DMS79 (cell line): ENCODE measurements around the gene TBX10.
"Not testable (repeated sequence)": the region's sequence is repeated elsewhere in the genome, so short reads cannot be mapped to it uniquely, and the experiment has no call there.

Experiments used
- DNase-seq: peaks from one replicate; lab custom pipeline; 2025; lab: John Stamatoyannopoulos, UW

The TBX10 gene

DNA sequence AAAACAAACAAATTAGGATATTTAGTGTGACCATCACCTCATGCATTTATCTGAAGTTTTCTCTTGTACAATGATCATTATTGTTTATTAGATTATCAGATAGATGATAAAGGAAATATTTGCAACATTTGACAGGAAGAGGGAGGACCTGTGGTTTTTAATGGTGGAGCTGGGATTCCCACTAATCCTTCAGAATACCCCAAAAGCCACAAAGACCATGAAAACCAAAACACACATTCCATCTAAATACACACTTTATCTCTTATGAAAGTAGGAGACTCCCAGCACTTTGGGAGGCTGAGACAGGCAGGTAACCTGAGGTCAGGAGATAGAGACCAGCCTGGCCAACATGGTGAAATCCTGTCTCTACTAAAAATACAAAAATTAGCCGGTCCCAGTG, 40.4 kb downstream of the TBX10 start:
- no peak for DNase-seq

DNA sequence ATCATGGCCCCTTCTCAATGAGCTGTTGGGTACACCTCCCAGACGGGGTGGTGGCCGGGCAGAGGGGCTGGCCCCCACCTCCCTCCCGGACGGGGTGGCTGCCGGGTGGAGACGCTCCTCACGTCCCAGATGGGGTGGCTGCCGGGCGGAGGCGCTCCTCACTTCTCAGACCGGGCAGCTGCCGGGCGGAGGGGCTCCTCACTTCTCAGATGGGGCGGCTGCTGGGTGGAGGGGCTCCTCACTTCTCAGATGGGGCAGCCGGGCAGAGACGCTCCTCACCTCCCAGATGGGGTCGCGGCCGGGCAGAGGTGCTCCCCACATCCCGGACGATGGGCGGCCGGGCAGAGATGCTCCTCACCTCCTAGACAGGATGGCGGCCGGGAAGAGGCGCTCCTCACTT, 41.6 kb downstream of the TBX10 start:
- not testable (repeated sequence) for DNase-seq

DNA sequence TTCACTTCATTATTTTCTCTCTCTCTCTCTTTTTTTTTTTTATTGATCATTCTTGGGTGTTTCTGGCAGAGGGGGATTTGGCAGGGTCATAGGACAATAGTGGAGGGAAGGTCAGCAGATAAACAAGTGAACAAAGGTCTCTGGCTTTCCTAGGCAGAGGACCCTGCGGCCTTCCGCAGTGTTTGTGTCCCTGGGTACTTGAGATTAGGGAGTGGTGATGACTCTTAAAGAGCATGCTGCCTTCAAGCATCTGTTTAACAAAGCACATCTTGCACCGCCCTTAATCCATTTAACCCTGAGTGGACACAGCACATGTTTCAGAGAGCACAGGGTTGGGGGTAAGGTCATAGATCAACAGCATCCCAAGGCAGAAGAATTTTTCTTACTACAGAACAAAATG, 42.1 kb downstream of the TBX10 start:
- DNase-seq: not testable (repeated sequence)

DNA sequence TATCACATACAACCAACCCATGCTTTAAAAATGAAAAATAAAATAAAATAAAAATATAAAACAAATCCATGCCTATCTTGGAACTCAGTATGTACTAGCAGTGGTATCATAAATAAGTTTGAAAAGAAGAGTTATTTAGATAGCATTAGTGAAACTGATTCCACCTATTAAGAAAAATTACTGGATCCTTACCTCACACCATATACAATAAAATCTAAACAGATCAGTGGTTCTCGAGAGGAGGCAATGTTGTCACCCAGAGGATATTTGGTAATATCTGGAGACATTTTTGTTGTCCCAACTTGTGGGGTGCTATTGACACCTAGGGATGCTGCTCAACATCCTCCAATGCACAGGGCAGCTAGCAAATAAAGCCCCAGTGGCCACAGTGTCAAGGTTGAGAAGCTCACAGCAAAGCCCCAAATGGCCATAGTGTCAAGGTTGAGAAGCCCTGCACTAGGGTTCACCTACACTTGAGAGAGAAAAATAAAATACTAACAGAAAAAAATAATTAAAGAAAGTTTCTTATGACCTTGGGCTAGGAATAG, 42.7 kb downstream of the TBX10 start:
- no peak for DNase-seq

DNA sequence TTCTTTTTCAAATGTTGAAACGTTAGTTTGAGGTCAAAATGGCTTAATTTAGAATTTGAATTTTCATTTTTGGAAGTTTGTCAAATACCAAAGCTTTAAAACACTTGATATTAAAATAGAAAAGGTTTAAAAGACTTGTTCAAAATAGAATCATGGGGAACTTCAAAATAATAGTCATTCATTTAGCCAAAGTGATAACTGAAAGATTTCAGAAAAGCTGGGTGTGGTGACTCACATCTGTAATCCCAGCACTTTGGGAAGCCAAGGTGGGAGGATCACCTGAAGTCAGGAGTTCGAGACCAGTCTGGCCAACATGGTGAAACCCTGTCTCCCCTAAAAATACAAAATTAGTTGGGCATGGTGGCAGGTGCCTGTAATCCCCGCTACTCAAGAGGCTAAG, 45.1 kb downstream of the TBX10 start:
- DNase-seq: no peak

DNA sequence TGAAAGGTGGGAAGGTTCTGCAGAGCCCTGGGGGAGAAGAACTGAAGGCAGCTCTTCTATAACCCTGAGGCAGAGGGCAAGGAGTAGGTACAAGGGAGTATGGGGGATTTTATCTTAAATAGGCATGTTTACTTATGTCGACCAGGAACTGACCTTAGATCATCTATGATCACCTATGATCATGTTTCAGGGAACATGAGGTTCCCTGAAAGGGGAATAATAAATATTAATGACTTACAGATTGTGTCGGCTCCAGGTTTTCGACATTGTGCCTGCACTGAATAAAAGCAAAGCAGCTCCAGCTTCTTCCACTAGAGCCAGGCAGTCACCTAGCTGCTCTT, 46.0 kb downstream of the TBX10 start:
- no peak for DNase-seq

DNA sequence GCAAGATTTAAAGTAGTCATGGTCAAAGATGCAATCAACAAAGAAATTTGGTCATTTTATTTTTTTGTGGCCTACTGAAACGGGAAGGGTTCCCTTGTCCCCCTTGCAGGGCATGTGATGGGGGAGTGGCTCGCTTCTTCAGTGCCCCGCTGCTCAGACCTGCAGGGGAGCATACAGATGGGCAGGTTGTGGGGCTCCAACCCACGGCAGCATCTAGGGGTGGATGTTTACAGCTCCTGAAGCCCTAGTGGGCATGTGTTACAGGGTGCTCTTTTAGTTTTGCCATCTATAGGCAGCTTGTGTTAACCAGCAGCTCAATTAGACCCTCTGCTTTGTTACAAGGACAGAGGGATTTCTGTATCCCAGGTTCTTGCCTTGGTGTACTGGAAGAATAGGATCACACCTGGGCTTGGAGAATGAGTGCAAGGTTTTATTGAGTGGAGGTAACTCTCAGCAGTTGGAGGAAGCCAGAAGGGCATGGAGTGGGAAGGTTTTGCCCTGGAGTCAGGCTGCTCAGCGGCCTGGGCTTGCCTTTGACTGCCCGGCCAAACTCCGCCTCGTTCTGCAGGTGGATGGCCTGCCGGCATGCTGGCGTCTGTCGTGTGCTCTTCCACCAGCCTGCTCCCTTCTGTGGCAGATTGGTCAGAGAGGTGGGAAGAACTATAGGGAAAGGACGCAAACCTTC, 46.5 kb downstream of the TBX10 start:
- DNase-seq: no peak

DNA sequence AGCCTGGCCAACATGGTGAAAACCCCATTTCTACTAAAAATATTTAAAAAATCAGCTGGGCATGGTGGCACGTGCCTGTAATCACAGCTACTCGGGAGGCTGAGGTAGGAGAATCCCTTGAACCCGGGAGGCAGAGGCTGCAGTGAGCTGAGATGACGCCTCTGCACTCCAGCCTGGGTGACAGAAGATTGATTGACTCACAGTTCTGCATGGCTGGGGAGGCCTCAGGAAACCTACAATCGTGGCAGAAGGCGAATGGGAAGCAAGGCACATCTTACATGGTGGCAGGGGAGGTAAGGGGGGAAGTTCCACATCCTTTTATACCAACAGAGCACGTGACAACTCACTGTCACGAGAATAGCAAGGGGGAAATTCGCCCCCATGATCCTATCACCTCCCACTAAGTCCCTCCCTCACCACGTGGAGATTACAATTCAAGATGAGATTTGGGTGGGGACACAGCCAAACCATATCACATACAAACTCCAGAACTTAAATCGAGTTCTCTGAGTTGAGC, 50.6 kb downstream of the TBX10 start:
- not testable (repeated sequence) for DNase-seq

DNA sequence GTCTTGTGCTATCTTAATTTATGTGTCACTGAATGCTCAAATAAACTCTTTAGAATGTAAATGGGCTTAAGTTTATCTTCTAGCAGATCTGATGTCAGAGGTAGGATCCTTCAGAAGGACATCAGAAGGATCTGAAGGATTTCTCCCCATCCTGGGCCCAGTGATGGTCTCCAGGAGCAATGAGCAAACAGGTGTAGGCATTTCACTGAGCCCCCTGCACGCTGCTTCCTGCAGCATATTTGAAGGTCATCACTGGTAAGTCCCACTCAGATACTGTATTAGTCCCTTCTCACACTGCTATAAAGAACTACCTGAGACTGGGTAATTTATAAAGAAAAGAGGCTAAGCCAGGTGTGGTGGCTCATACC, 51.4 kb downstream of the TBX10 start:
- DNase-seq: no peak

DNA sequence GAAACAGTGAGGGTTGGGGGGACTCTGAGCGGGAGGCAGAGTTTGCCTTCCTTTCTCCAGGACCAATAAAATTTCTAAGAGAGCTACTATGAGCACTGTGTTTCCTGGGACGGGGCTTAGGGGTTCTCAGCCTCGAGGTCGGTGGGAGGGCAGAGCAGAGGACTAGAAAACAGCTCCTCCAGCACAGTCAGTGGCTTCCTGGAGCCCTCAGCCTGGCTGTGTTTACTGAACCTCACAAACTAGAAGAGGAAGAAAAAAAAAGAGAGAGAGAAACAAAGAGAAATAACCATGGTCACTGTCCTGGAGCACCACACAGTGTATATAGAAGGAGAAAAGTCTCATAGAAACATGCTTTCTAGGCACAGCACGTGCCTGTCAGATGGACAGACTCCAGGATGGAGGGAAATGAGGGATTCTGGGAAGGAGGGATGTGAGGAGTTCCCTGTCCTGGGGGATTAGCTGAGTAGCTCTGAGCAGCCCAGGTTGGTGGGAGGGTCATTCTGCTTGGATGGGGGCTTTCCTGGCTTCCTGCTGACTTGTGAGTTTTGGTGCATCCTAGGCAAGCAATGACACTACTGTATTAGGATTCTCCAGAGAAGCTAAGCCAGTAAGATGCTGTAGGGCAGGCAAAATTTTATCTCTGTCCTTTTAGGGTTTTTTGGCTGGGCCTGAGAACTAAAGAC, 52.9 kb downstream of the TBX10 start:
- no peak for DNase-seq

DNA sequence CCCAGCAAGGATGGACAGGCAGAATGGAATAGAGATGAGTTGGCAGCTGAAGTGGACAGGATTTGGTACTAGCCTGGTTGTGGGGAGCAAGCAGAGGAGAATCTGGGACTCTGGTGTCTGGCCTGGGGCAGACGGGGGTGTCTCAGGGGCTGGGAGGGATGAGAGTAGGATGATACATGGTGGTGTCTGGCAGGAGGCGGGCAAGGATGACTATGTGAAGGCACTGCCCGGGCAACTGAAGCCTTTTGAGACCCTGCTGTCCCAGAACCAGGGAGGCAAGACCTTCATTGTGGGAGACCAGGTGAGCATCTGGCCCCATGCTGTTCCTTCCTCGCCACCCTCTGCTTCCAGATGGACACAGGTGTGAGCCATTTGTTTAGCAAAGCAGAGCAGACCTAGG, 53.7 kb downstream of the TBX10 start:
- no peak for DNase-seq

DNA sequence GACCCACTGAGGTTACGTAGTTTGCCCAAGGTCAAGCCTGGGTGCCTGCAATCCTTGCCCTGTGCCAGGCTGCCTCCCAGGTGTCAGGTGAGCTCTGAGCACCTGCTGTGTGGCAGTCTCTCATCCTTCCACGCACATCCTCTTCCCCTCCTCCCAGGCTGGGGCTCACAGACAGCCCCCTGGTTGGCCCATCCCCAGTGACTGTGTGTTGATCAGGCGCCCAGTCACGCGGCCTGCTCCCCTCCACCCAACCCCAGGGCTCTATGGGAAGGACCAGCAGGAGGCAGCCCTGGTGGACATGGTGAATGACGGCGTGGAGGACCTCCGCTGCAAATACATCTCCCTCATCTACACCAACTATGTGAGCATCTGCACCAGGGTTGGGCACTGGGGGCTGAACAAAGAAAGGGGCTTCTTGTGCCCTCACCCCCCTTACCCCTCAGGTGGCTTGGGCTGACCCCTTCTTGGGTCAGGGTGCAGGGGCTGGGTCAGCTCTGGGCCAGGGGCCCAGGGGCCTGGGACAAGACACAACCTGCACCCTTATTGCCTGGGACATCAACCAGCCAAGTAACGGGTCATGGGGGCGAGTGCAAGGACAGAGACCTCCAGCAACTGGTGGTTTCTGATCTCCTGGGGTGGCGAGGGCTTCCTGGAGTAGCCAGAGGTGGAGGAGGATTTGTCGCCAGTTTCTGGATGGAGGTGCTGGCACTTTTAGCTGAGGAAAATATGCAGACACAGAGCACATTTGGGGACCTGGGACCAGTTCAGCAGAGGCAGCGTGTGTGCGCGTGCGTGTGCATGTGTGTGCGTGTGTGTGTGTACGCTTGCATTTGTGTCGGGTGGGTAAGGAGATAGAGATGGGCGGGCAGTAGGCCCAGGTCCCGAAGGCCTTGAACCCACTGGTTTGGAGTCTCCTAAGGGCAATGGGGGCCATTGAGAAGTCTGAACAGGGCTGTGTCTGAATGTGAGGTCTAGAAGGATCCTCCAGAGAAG, 54.4 kb downstream of the TBX10 start:
- no peak for DNase-seq

DNA sequence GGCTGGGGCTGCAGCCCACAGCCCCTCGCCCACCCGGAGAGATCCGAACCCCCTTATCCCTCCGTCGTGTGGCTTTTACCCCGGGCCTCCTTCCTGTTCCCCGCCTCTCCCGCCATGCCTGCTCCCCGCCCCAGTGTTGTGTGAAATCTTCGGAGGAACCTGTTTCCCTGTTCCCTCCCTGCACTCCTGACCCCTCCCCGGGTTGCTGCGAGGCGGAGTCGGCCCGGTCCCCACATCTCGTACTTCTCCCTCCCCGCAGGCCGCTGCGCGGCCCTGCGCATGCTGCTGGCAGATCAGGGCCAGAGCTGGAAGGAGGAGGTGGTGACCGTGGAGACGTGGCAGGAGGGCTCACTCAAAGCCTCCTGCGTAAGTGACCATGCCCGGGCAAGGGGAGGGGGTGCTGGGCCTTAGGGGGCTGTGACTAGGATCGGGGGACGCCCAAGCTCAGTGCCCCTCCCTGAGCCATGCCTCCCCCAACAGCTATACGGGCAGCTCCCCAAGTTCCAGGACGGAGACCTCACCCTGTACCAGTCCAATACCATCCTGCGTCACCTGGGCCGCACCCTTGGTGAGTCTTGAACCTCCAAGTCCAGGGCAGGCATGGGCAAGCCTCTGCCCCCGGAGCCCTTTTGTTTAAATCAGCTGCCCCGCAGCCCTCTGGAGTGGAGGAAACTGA, 55.2 kb downstream of the TBX10 start:
- peak; percentile 26 for DNase-seq

DNA sequence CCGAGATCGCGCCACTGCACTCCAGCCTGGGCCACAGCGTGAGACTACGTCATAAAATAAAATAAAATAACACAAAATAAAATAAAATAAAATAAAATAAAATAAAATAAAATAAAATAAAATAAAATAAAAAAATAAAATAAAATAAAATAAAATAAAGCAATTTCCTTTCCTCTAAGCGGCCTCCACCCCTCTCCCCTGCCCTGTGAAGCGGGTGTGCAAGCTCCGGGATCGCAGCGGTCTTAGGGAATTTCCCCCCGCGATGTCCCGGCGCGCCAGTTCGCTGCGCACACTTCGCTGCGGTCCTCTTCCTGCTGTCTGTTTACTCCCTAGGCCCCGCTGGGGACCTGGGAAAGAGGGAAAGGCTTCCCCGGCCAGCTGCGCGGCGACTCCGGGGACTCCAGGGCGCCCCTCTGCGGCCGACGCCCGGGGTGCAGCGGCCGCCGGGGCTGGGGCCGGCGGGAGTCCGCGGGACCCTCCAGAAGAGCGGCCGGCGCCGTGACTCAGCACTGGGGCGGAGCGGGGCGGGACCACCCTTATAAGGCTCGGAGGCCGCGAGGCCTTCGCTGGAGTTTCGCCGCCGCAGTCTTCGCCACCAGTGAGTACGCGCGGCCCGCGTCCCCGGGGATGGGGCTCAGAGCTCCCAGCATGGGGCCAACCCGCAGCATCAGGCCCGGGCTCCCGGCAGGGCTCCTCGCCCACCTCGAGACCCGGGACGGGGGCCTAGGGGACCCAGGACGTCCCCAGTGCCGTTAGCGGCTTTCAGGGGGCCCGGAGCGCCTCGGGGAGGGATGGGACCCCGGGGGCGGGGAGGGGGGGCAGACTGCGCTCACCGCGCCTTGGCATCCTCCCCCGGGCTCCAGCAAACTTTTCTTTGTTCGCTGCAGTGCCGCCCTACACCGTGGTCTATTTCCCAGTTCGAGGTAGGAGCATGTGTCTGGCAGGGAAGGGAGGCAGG, 56.0 kb downstream of the TBX10 start, which contains the start of gene GSTP1:
TSS of gene GSTP1 (plus strand) at position 566 of the 958 bp plus-strand sequence. CDS start at position 598, 32 bp downstream.
- peak; percentile 70 for DNase-seq

DNA sequence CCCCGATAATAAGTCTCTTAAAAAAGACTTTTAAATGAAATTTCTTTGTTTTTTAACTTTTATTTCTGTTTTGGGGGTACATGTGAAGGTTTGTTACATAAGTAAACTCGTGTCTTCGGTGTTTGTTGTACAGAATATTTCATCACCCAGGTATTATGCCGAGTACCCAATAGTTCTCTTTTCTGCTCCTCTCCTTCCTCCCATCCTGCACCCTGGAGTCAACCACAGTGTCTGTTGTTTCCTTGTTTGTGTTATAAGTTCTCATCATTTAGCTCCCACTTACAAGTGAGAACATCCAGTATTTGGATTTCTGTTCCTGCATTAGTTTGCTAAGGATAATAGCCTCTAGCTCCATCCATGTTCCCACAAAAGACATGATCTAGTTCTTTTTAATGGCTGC, 57.6 kb downstream of the TBX10 start:
- DNase-seq: no peak

DNA sequence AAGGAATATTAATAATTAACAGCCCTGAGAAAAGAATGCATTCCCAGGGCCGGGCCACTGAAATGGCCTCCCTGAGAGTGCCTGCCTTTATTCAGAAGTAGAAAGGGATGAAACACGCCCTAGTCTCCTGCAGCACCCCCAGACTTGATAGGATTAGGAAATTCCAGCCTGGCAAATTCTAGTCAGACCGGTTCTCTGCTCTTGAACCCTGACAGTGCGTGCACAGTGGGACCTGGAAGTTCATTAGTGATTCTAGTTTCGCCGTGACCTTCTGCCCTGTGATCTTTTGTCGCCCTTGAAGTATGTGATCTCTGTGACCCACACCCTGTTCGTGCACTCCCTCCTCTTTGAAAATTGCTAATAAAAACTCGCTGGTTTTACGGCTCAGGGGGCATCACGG, 58.1 kb downstream of the TBX10 start:
- peak; percentile 58 for DNase-seq
